OCI-LY1 (cell line): ENCODE data around the gene ZFYVE16.

Experiments
- H2AFZ ChIP-seq: fragments of 200-600 bp; sonication (generic), shearing (Covaris generic); 2 replicates; pipeline ENCODE4 v1.6.0; 2014; ENCODE audit warnings: antibody characterized with exemption, mild to moderate bottlenecking, low read length
- H3F3A ChIP-seq: fragments of 200-600 bp; sonication (generic), shearing (Covaris generic); 2 replicates; pipeline ENCODE4 v1.6.0; 2014; ENCODE audit warnings: mild to moderate bottlenecking, antibody characterized with exemption, low read length, moderate library complexity; ENCODE audit not compliant: insufficient read depth
- H3K27ac ChIP-seq: fragments of 200-600 bp; sonication (generic); 2 replicates; pipeline ENCODE4 v1.5.1; 2014; ENCODE audit warnings: low read length, mixed run types, mild to moderate bottlenecking, low read depth; ENCODE audit not compliant: poor library complexity, severe bottlenecking
- H3K27me3 ChIP-seq: fragments of 200-600 bp; sonication (generic); 2 replicates; pipeline ENCODE4 v1.6.0; 2014; ENCODE audit warnings: antibody characterized with exemption, mild to moderate bottlenecking, low read length, moderate library complexity; ENCODE audit not compliant: insufficient read depth
- H3K36me3 ChIP-seq: fragments of 200-600 bp; sonication (generic); 2 replicates; pipeline ENCODE4 v1.6.1; 2014; ENCODE audit warnings: mild to moderate bottlenecking, antibody characterized with exemption, low read length, moderate library complexity, mixed read lengths; ENCODE audit not compliant: insufficient read depth
- H3K4me1 ChIP-seq: fragments of 200-600 bp; sonication (generic); 2 replicates; pipeline ENCODE4 v1.5.1; 2014; ENCODE audit warnings: mild to moderate bottlenecking, low read length, moderate library complexity; ENCODE audit not compliant: insufficient read depth, severe bottlenecking
- H3K4me2 ChIP-seq: fragments of 200-600 bp; sonication (generic), shearing (Covaris generic); 2 replicates; pipeline ENCODE4 v1.6.1; 2014; ENCODE audit warnings: low read length
- H3K4me3 ChIP-seq: fragments of 200-600 bp; sonication (generic); 2 replicates; pipeline ENCODE4 v1.5.1; 2014; ENCODE audit warnings: low read length, low read depth, mild to moderate bottlenecking, mixed read lengths; ENCODE audit not compliant: poor library complexity, severe bottlenecking
- H3K79me2 ChIP-seq: fragments of 200-600 bp; shearing (Covaris generic); 2 replicates; pipeline ENCODE4 v1.6.1; 2016; ENCODE audit warnings: mixed run types, low read length, mixed read lengths; ENCODE audit not compliant: insufficient read depth
- H3K9ac ChIP-seq: fragments of 200-600 bp; sonication (generic), shearing (Covaris generic); 2 replicates; pipeline ENCODE4 v1.6.1; 2014; ENCODE audit warnings: mild to moderate bottlenecking, low read length, mixed read lengths
- H3K9me2 ChIP-seq: fragments of 200-600 bp; sonication (generic), shearing (Covaris generic); 2 replicates; pipeline ENCODE4 v1.6.1; 2014; ENCODE audit warnings: low read depth, mild to moderate bottlenecking, low read length, mixed read lengths
- H3K9me3 ChIP-seq: fragments of 200-600 bp; shearing (Covaris generic); 2 replicates; pipeline ENCODE4 v1.6.1; 2014; ENCODE audit warnings: low read length, mixed read lengths
- H4K20me1 ChIP-seq: fragments of 200-600 bp; sonication (generic), shearing (Covaris generic); 2 replicates; pipeline ENCODE4 v1.6.0; 2016; ENCODE audit warnings: mild to moderate bottlenecking, low read length; ENCODE audit not compliant: insufficient read depth
- CTCF ChIP-seq: fragments of 200-600 bp; sonication (generic), shearing (Covaris generic); IDR thresholded peaks from 2 replicates; pipeline ENCODE4 v1.5.1; 2017; ENCODE audit warnings: mild to moderate bottlenecking, antibody characterized with exemption, low read length, moderate library complexity, mixed read lengths
- EZH2 ChIP-seq: fragments of 200-600 bp; sonication (generic), shearing (Covaris generic); IDR thresholded peaks from 2 replicates; pipeline ENCODE4 v1.8.0; 2017; ENCODE audit warnings: borderline replicate concordance, mixed run types, mild to moderate bottlenecking, antibody characterized with exemption, low read length, moderate library complexity, mixed read lengths

ZFYVE16 gene

GRCh38 chr5:80439213-80439612 is 31.3 kb downstream of the ZFYVE16 start:
- no peaks in the 10 kb centered on the region for H4K20me1 ChIP-seq
- H3K4me2 ChIP-seq: no peak overlapping the region
- peaks cover 22% of the 10 kb centered on the region for H3K36me3 ChIP-seq

GRCh38 chr5:80442742-80443141 is 34.9 kb downstream of the ZFYVE16 start:
- Histone ChIP-seq H3K27ac (no peak overlapping the region), H2AFZ (no peak overlapping the region), H3K4me1 (no peaks in the 10 kb centered on the region), H3K27me3 (no peaks in the 10 kb centered on the region), H3K79me2 (no peaks in the 10 kb centered on the region), H3K9me3 (no peaks in the 10 kb centered on the region), H3F3A (no peaks in the 10 kb centered on the region), H4K20me1 (no peaks in the 10 kb centered on the region), H3K9me2 (no peaks in the 10 kb centered on the region), H3K4me3 (no peak overlapping the region), H3K9ac (no peak overlapping the region), H3K4me2 (no peak overlapping the region), H3K36me3 (peaks cover 4% of the 10 kb centered on the region; the same call in 1 of the 2 replicates)
- TF ChIP-seq EZH2 (no peak), CTCF (no peak)

More at GRCh38 chr5:80439213-80439612, 31.3 kb downstream of the ZFYVE16 start:
- no peak for TF ChIP-seq CTCF
- no peak for TF ChIP-seq EZH2
- Histone ChIP-seq H3K79me2 (no peaks in the 10 kb centered on the region), H3K27ac (no peak overlapping the region), H3K4me3 (no peak overlapping the region), H2AFZ (no peak overlapping the region), H3K27me3 (no peaks in the 10 kb centered on the region), H3K9me3 (no peaks in the 10 kb centered on the region), H3K4me1 (no peaks in the 10 kb centered on the region), H3K9me2 (no peaks in the 10 kb centered on the region), H3F3A (no peaks in the 10 kb centered on the region), H3K9ac (no peak overlapping the region)

- Histone ChIP-seq H4K20me1 (no peaks in the 10 kb centered on the region), H3F3A (no peaks in the 10 kb centered on the region), H3K27me3 (no peaks in the 10 kb centered on the region), H3K79me2 (no peaks in the 10 kb centered on the region), H3K9me3 (no peaks in the 10 kb centered on the region), H3K36me3 (peaks cover 6% of the 10 kb centered on the region), H3K9me2 (no peaks in the 10 kb centered on the region), H3K9ac (no peak overlapping the region), H2AFZ (no peak overlapping the region), H3K4me2 (no peak overlapping the region), H3K27ac (no peak overlapping the region), H3K4me3 (no peak overlapping the region), H3K4me1 (no peaks in the 10 kb centered on the region)
- no peak for TF ChIP-seq CTCF
- no peak for TF ChIP-seq EZH2
Measured at GRCh38 chr5:80453366-80453765, 45.5 kb downstream of the ZFYVE16 start.
